ENCODE measurements around the gene GET4.

The GET4 gene

DNA sequence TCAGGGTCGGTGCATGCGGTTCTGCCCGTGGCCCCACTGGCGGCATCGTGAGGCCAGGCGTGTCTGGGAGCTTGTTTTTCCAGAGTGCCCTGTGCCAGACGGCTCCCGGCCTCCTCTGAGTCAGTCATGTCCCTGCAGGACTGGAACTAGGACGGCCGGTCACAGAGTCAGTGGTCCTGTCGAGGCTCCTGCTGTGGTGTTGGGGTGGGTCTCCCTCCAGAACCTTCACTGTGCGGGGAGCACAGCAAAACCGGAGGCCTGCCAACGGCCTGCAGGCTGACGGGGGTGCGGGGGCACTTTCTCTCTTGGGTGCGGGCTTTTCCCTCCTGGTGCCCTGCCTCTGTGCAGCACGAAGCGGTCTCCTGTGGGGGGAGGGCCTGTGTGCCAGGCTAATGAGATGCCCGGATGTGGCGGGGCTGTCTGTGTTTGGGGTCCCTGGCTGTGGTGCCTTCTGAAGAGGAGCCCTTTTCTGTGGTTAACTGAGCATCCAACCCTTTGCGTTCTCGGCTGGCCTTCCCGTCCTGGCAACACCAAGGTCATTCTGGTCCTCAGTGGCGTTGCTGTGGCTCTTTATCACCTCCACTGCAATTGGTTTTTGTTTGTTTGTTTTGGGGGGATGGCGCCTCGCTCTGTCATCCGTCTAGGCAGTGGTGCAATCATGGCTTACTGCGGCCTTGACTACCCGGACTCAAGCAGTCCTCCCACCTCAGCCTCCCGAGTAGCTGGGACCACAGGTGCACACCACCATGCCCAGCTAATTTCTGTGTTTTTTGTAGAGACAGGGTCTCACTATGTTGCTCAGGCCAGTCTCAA lies 8.0 kb downstream of the GET4 start:
- H3K27me3 ChIP-seq (ENCODE audit: insufficient read depth, insufficient read length): no peaks in the 10 kb centered on the region
- no peaks in the 10 kb centered on the region for H3K9me3 ChIP-seq (ENCODE audit: insufficient read depth, low read length)
- no peak for DNase-seq (ENCODE audit: low read depth, low spot score)
- no peak overlapping the region for H3K9ac ChIP-seq (ENCODE audit: insufficient read length, low read depth)
- TF ChIP-seq SUZ12 (IDR thresholded peaks at IDR 0.05; ENCODE audit: extremely low read depth, insufficient read depth, insufficient read length): no peak
- TF ChIP-seq ZNF274 (IDR thresholded peaks at IDR 0.05; ENCODE audit: low read depth, low read length): no peak
- no peak for TF ChIP-seq YY1 (IDR thresholded peaks at IDR 0.05; ENCODE audit: insufficient read depth, insufficient read length)
- peaks cover 22% of the 10 kb centered on the region for H3K4me1 ChIP-seq (ENCODE audit: insufficient read depth, insufficient read length)
- H3K4me3 ChIP-seq (ENCODE audit: insufficient read length, low read depth): no peak overlapping the region
- peaks cover 87% of the 10 kb centered on the region for H3K36me3 ChIP-seq (ENCODE audit: insufficient read depth, insufficient read length, low read length)

DNA sequence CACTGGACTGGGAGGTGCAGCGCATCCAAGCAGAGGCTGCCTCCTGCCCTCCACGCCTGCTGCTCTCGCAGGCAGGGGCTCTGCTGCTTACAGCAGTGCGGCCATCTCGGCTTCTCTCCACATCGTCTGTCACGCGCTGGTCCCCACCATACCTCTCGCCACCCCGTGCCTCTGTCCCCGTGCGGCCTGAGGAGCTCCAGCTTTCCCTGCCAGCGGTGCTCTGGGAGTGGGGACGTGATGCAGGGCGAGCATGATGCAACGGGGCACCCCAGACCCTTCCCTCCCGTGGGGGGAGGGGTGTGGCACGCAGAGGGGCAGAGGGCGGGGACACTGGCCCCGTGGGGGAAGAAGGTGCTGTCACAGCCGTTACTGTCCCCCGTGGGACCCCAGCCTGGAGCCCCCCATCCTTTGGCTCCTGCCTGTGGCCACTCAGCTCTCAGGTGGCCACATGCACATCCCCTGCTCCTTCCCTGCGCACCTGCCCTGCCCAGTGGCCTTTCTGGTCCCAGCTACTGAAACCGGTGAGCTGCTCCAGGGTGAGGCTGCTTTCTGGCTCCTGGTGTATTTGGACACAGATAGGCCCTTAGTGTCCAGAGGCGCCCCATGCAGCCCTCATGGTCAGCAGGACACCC lies 9.0 kb downstream of the GET4 start:
- H3K4me1 ChIP-seq (ENCODE audit: insufficient read depth, insufficient read length): peaks cover 20% of the 10 kb centered on the region
- H3K9me3 ChIP-seq (ENCODE audit: insufficient read depth, low read length): no peaks in the 10 kb centered on the region
- TF ChIP-seq ZNF274 (IDR thresholded peaks at IDR 0.05; ENCODE audit: low read depth, low read length): no peak
- no peaks in the 10 kb centered on the region for H3K27me3 ChIP-seq (ENCODE audit: insufficient read depth, insufficient read length)
- H3K4me3 ChIP-seq (ENCODE audit: insufficient read length, low read depth): no peak overlapping the region
- DNase-seq (ENCODE audit: low read depth, low spot score): no peak
- no peak overlapping the region for H3K9ac ChIP-seq (ENCODE audit: insufficient read length, low read depth)
- H3K36me3 ChIP-seq (ENCODE audit: insufficient read depth, insufficient read length, low read length): peaks cover 82% of the 10 kb centered on the region

DNA sequence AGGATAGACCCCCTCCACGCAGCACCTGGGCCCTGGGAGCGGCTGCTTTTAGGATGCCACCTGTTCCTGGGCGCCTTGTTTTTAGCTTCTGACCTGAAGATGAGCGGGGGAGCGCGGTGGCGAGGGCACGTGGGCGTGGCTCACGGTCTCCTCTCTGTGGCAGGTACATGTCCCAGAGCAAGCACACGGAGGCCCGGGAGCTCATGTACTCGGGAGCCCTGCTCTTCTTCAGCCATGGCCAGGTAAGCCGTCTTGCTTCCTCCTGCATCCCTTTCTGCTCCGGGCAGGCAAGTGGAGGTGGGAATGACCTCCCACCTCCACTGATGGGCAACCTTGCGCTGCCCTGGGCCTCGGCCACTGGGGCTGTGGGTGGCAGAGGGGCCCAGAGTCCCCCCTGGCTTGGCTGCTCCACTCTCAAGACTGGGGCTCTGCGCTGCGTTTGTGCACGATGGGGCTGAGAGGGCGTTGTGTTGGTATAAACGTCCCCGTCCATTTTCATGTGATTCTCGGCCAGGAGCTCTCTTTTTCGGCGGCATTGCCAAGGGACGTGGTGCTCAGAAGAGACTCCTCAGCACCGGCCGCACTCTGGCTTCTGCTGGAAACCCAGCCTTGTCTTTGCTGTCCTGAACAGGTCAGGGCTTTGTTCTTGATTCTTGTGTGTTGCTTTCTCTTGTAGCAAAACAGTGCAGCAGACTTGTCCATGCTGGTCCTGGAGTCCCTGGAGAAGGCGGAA lies 9.7 kb downstream of the GET4 start:
- Histone ChIP-seq H3K36me3 (ENCODE audit: insufficient read depth, insufficient read length, low read length) (peaks cover 86% of the 10 kb centered on the region), H3K4me3 (ENCODE audit: insufficient read length, low read depth) (no peak overlapping the region), H3K9me3 (ENCODE audit: insufficient read depth, low read length) (no peaks in the 10 kb centered on the region), H3K4me1 (ENCODE audit: insufficient read depth, insufficient read length) (peaks cover 17% of the 10 kb centered on the region), H3K9ac (ENCODE audit: insufficient read length, low read depth) (no peak overlapping the region), H3K27me3 (ENCODE audit: insufficient read depth, insufficient read length) (no peaks in the 10 kb centered on the region)
- no peak for TF ChIP-seq YY1 (IDR thresholded peaks at IDR 0.05; ENCODE audit: insufficient read depth, insufficient read length)
- no peak for TF ChIP-seq SUZ12 (IDR thresholded peaks at IDR 0.05; ENCODE audit: extremely low read depth, insufficient read depth, insufficient read length)
- TF ChIP-seq ZNF274 (IDR thresholded peaks at IDR 0.05; ENCODE audit: low read depth, low read length): no peak
- no peak for DNase-seq (ENCODE audit: low read depth, low spot score)

DNA sequence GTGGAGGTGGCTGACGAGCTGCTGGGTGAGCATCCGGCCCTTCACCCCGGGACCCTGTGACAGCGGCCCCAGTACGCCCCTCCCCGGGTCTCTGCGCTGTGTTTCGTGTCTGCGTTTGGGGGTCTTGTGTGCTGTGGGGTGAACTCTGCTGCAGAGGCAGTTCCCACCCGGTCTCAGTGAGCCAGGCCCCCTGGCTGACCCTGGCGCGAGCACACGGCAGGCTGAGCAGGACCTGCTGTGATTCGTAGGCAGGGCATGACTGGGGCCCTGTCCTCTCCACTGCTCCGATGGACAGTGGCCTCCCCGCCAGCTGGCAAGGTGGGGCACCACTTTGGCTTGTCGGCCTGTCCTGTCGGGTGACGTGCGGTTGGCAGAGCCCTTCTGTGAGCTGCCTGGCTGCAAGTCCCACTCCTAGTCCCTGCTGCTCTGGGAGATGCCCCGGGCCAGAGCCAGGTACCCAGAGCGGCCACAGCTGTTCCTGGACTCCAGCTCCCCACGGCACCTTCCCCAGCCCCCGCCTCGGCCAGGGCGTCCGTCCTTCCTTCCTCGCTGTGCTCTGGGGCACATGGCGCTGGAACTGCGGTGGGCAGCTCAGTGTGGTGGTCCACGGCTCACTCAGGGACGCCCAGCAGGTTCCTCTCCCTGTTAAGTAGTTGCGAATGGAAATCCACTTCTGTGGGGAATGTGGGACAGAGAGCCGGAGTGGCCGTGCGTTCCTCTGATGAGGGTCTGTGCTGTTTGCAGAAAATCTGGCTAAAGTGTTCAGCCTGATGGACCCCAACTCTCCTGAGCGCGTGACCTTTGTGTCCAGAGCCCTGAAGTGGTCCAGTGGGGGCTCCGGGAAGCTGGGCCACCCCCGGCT lies 10.5 kb downstream of the GET4 start:
- Histone ChIP-seq H3K4me3 (ENCODE audit: insufficient read length, low read depth) (no peak overlapping the region), H3K27me3 (ENCODE audit: insufficient read depth, insufficient read length) (no peaks in the 10 kb centered on the region), H3K9me3 (ENCODE audit: insufficient read depth, low read length) (no peaks in the 10 kb centered on the region), H3K9ac (ENCODE audit: insufficient read length, low read depth) (no peak overlapping the region), H3K36me3 (ENCODE audit: insufficient read depth, insufficient read length, low read length) (peaks cover 88% of the 10 kb centered on the region), H3K4me1 (ENCODE audit: insufficient read depth, insufficient read length) (peaks cover 17% of the 10 kb centered on the region)
- no peak for DNase-seq (ENCODE audit: low read depth, low spot score)
- TF ChIP-seq YY1 (IDR thresholded peaks at IDR 0.05; ENCODE audit: insufficient read depth, insufficient read length) (no peak), SUZ12 (IDR thresholded peaks at IDR 0.05; ENCODE audit: extremely low read depth, insufficient read depth, insufficient read length) (no peak), ZNF274 (IDR thresholded peaks at IDR 0.05; ENCODE audit: low read depth, low read length) (no peak)

DNA sequence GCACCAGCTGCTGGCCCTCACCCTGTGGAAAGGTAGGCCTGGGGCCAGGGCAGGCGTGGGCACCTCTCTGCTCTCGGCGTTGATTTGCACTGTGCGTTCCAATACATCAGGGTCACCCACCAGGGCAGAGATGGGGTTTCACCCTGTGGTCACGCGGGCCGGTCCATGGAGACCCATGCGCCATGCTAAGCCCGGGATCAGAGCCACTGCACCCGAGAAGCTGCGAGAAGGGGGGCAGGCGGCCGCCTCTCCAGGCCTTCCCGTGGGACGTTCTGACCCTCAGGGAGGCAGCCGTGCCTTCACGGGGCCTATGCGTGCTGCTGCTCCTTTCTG lies 11.1 kb downstream of the GET4 start:
- peaks cover 88% of the 10 kb centered on the region for H3K36me3 ChIP-seq (ENCODE audit: insufficient read depth, insufficient read length, low read length)
- no peak overlapping the region for H3K9ac ChIP-seq (ENCODE audit: insufficient read length, low read depth)
- H3K27me3 ChIP-seq (ENCODE audit: insufficient read depth, insufficient read length): no peaks in the 10 kb centered on the region
- no peak for DNase-seq (ENCODE audit: low read depth, low spot score)
- no peak overlapping the region for H3K4me3 ChIP-seq (ENCODE audit: insufficient read length, low read depth)
- TF ChIP-seq YY1 (IDR thresholded peaks at IDR 0.05; ENCODE audit: insufficient read depth, insufficient read length) (no peak), SUZ12 (IDR thresholded peaks at IDR 0.05; ENCODE audit: extremely low read depth, insufficient read depth, insufficient read length) (no peak), ZNF274 (IDR thresholded peaks at IDR 0.05; ENCODE audit: low read depth, low read length) (no peak)
- H3K9me3 ChIP-seq (ENCODE audit: insufficient read depth, low read length): no peaks in the 10 kb centered on the region
- H3K4me1 ChIP-seq (ENCODE audit: insufficient read depth, insufficient read length): peaks cover 13% of the 10 kb centered on the region

DNA sequence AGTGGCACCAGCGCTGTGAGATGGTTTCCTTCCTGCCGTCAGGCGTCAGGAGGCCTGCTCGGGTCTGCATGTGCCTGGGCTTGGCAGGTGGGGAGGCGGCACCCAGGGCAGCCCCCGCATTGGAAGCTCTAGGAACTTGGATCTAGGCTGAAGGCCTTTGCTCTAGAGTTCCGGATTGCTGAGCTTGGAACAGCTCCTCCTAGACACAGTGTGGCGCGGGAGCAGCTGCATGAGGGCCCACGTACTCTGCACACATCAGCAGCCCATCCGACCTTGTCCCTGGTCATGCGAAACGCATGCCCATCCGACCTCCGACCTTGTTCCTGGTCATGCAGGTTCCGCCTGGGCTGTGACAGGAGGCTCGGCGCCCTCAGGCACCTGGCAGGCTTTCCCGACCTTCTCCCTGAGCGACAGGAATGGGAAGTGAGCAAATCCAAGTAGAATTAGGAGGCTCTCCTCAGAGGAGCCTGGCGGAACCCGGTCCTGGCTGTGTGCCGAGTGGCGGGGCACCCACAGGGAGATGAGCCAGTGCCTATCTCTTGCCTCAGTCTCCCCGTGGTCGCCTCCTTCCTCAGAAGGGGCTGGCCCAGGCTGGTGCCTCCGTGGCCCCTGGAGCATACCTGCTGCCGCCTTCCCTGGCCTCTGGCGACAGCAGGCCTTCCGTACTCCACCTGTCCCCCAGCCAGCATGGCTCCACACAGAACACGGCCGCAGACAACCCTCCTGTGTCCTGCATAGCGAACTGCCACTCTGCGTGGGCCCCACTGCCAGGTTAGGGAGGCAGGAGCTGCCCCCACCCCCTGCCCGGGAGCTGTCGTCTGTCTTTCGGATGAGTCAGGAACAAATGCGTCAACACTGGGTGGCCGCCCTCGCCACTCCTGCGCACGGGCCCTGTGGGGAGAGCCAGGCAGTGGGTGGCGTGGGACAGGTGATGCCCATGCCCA lies 12.0 kb downstream of the GET4 start:
- peaks cover 11% of the 10 kb centered on the region for H3K4me1 ChIP-seq (ENCODE audit: insufficient read depth, insufficient read length)
- H3K36me3 ChIP-seq (ENCODE audit: insufficient read depth, insufficient read length, low read length): peaks cover 88% of the 10 kb centered on the region
- no peaks in the 10 kb centered on the region for H3K27me3 ChIP-seq (ENCODE audit: insufficient read depth, insufficient read length)
- DNase-seq (ENCODE audit: low read depth, low spot score): no peak
- TF ChIP-seq ZNF274 (IDR thresholded peaks at IDR 0.05; ENCODE audit: low read depth, low read length) (no peak), YY1 (IDR thresholded peaks at IDR 0.05; ENCODE audit: insufficient read depth, insufficient read length) (no peak), SUZ12 (IDR thresholded peaks at IDR 0.05; ENCODE audit: extremely low read depth, insufficient read depth, insufficient read length) (no peak)
- no peak overlapping the region for H3K4me3 ChIP-seq (ENCODE audit: insufficient read length, low read depth)
- no peak overlapping the region for H3K9ac ChIP-seq (ENCODE audit: insufficient read length, low read depth)
- H3K9me3 ChIP-seq (ENCODE audit: insufficient read depth, low read length): no peaks in the 10 kb centered on the region
